Erythroblast (primary cell): ENCODE data around the gene FBXO42.

ENCODE experiments used
- GATA1 ChIP-seq: IDR thresholded peaks from 2 replicates; pipeline ENCODE4 v1.6.1; 2011; ENCODE audit warnings: low read depth, mild to moderate bottlenecking, control low read depth, low read length, moderate library complexity
- POLR2A ChIP-seq: IDR thresholded peaks from 2 replicates; pipeline ENCODE4 v1.6.1; 2011; ENCODE audit warnings: mild to moderate bottlenecking, low read length

DNA sequence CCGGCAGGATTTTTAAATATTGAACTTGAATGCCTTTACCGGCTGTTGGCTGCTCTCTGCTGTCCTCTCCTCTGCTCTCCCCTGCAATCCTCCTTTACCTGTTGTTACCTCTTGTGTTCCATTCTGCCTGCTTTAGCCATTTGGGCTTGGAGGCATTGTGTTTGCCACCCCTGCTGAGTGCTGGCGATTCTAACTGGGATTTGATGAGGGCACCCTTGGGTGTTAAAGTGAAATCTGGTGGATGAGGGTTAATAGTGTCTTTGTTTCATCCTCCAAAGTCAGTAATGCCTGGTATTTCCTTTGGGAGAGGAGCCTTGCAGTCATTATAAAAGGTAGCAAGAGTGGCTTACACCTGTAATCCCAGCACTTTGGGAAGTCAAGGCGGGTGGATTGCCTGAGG lies 24.7 kb upstream of the FBXO42 start:
- TF ChIP-seq POLR2A (no peak), GATA1 (no peak)
